Stomach (tissue), 4 donors: Measurements from ENCODE around the gene MCTP1.

Experiments
- EP300 ChIP-seq: sonication (generic); formaldehyde crosslinking; IDR thresholded peaks from one replicate; pipeline ENCODE4 v1.6.1; 2017; ENCODE audit warnings: antibody characterized with exemption
- POLR2AphosphoS5 ChIP-seq, 3 donors: sonication (generic); formaldehyde crosslinking; IDR thresholded peaks; one replicate each; pipeline ENCODE4 v1.6.1; 2016; ENCODE audit warnings: antibody characterized with exemption in 3 of 3
- TF ChIP-seq, protein P1 (sequence below), 7 experiments: fragments of 450-650 bp in 4 of 7; fragments of 200-600 bp in 3 of 7; sonication (generic) in 3 of 7; IDR thresholded peaks; one replicate each; pipeline ENCODE4 v1.5.1; 2016 to 2019; ENCODE audit warnings: antibody characterized with exemption in 7 of 7, control low read depth in 2 of 7, mild to moderate bottlenecking in 1 of 7

DNA sequence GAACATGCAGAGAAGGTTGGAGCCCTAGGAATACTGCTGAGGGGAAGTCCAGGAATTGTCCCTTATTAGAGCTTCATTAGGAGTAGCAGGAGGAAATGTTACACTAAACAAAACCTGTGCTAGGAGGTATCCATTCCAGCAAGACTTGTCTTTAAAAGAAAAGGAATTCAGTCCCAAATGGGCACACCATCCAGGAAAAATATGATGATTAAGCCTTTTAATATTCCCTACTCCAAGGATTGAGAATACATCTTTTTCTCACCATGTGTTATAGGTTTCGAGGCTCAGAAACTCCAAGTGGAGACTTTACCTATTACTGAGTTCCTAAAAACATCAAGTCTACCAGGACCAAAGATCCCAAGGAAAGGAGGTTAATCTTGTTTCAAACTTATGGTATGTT is 179.3 kb downstream of the MCTP1 start:
- TF ChIP-seq, protein P1, sequence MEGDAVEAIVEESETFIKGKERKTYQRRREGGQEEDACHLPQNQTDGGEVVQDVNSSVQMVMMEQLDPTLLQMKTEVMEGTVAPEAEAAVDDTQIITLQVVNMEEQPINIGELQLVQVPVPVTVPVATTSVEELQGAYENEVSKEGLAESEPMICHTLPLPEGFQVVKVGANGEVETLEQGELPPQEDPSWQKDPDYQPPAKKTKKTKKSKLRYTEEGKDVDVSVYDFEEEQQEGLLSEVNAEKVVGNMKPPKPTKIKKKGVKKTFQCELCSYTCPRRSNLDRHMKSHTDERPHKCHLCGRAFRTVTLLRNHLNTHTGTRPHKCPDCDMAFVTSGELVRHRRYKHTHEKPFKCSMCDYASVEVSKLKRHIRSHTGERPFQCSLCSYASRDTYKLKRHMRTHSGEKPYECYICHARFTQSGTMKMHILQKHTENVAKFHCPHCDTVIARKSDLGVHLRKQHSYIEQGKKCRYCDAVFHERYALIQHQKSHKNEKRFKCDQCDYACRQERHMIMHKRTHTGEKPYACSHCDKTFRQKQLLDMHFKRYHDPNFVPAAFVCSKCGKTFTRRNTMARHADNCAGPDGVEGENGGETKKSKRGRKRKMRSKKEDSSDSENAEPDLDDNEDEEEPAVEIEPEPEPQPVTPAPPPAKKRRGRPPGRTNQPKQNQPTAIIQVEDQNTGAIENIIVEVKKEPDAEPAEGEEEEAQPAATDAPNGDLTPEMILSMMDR (IDR thresholded peaks at IDR 0.05) = no peak
- no peak for TF ChIP-seq EP300
- TF ChIP-seq POLR2AphosphoS5 (IDR thresholded peaks at IDR 0.05) = no peak
